Activated T-cell treated with anti-CD3 and anti-CD28 coated beads, Interleukin-2, amount 50 U/mL, for 24 hours (primary cell): ENCODE results near the gene RNF223.
"Not testable (repeated sequence)": the region's sequence is repeated elsewhere in the genome, so short reads cannot be mapped to it uniquely, and the experiment has no call there.

Experiments
- DNase-seq: peaks from one replicate; pipeline ENCODE4 v3.0.0-alpha.2; 2020
- H3K27ac Mint-ChIP-seq: 2 replicates; pipeline ENCODE4 v1.8.0; 2020; ENCODE audit warnings: mild to moderate bottlenecking, mixed read lengths
- H3K27me3 Mint-ChIP-seq: 2 replicates; pipeline ENCODE4 v1.8.0; 2020; ENCODE audit warnings: mixed read lengths
- H3K36me3 Mint-ChIP-seq: 2 replicates; pipeline ENCODE4 v1.8.0; 2020; ENCODE audit warnings: low read depth, mixed read lengths
- H3K4me1 Mint-ChIP-seq: 2 replicates; pipeline ENCODE4 v1.8.0; 2020; ENCODE audit warnings: low read depth, mixed read lengths
- H3K4me3 Mint-ChIP-seq: 2 replicates; pipeline ENCODE4 v1.8.0; 2020; ENCODE audit warnings: mild to moderate bottlenecking, moderate library complexity, mixed read lengths
- H3K9me3 Mint-ChIP-seq: 2 replicates; pipeline ENCODE4 v1.8.0; 2020; ENCODE audit warnings: mixed read lengths

The RNF223 gene

DNA sequence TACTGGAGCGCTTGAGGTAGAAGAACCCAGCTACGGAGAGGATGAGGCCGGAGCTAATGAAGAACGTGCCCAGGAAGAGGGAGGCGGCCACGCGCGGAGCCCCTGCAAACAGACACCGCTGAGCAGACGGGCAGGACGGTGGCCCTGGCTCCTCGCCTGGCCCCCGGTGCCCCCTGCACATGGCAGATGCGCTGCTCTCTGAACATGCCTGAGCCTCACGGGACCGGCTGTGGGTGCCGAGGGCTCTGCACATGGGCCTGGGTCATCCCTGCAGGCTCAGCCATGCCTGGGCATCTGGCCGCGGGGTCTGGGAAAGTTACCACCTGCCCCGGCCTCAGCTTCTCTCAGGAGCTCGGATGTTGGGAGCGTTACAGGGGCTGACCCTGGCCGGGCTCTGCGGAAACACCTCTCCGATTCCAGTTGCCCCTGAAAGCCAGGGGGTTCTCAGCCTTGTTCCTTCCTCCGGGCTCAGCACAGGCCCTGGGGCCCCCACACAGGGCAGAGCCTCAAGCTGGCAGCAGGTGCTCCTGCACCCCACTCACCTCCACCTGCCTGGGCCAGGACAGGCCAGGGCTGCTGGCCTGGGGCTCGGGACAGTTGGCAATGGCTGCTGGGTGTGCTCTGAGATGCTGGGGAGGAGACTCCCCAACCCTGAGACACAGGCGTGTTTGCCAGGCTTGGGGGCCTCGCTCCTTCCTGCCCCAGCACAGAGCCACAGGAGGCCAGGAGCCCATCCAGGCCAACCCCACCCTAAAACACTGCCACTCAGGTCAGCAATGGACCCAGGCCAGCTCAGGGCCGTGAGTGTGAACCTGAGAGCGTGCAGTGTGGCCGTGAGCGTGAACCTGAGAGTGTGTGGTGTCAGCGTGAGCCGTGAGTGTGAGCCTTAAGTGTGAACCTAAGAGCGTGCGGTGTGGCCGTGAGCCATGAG is 12.1 kb upstream of the RNF223 start:
- H3K36me3 Mint-ChIP-seq, result peaks cover 28% of the 10 kb centered on the region
- DNase-seq, result peak; percentile 27
- no peak overlapping the region for H3K27ac Mint-ChIP-seq
- H3K4me3 Mint-ChIP-seq, result no peak overlapping the region
- no peaks in the 10 kb centered on the region for H3K9me3 Mint-ChIP-seq
- no peaks in the 10 kb centered on the region for H3K27me3 Mint-ChIP-seq
- no peaks in the 10 kb centered on the region for H3K4me1 Mint-ChIP-seq

GRCh38 chr1:1085171-1085841 is 11.2 kb upstream of the RNF223 start:
- Mint-ChIP-seq H3K27me3 (no peaks in the 10 kb centered on the region), H3K36me3 (peaks cover 28% of the 10 kb centered on the region), H3K9me3 (no peaks in the 10 kb centered on the region), H3K27ac (no peak overlapping the region), H3K4me3 (no peak overlapping the region), H3K4me1 (no peaks in the 10 kb centered on the region)
- DNase-seq, result peak; percentile 30

DNA sequence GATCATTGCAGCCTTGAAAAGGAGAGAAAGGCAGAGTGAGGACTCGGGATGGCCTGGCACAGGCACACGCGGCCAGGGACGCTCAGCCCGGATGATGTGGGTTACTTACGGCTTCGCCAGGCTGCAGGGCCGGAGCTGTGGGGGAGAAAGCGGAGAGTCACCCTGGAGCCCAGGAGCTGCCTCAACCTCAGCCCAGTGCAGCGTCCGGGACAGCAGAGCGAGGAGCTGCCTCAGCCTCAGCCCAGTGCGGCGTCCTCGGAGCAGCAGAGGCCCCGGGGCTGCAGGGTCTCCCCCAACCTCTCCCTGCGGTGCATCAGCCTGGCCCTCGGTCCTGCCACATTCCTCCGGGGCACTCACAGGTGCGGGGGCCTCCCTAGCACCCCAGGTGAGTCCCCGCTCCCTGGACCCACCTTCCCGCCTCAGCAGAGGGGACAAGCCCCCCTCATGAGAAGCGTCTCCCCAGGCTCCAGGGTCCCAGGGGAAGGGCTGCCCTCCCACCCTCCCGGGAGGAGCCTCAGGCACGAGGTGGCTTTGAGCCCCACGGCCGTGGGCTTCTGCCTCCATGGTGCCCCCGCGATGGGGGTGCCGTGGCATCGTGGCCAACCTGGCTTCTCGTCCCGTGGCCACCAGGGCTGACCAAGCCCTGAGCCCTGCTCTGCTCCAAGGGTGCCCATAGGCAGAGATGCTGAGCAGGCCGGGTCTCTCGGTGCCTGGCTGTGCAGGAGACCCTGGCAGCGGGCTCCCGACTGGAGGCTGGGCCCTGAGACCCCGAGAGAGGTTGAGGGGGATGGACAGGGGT is 10.5 kb upstream of the RNF223 start:
- Mint-ChIP-seq H3K27me3 (no peaks in the 10 kb centered on the region), H3K36me3 (peaks cover 22% of the 10 kb centered on the region), H3K9me3 (no peaks in the 10 kb centered on the region), H3K27ac (no peak overlapping the region), H3K4me3 (no peak overlapping the region), H3K4me1 (peaks cover 5% of the 10 kb centered on the region)
- DNase-seq, result peak; percentile 30

DNA sequence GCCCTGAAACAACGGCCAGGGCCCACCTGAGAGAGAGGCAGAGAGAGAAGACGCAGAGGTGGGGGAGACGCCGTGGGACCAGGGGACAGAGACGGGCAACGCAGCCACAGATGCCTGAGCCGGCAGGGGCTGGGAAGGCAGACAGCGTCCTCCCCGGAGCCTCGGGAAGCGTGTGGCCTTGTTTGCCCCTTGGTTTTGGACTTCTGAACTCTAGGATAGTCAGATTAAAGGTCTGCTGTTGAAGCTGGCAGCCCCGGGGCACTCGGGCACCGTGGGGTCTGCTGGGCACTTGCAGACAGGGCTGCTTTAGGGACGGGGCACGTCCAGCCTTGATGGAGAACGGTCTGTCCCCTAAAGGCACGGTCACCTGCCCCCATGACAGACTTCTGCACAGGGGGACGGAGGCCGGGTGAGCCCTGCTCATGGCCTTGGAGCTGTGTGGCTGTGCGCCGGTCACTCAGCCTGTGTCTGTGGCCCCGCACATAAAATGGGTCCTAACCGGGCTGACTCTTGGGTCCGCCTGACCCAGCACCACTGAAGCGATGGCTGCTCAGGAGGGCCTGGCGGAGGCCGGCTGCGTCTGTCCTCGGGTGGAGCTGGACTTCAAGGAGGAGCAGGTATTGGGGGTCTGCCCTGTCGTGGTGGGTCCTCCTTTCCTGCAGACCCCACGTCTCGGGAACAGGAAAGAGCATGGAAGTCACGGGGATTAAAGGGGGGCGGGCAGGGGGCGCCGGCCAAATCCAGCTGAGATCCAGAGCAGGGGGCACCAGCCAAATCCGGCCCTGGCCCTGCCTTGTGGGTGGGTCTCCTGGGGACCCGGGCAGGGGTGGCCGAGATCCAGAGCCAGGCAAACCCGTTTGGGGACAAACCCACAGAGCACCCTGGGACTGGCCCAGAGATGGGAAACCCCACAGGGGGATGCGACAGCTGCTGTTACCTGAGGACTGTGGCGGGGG is 9.6 kb upstream of the RNF223 start:
- Mint-ChIP-seq H3K36me3 (peaks cover 20% of the 10 kb centered on the region), H3K27me3 (no peaks in the 10 kb centered on the region), H3K9me3 (no peaks in the 10 kb centered on the region), H3K4me3 (no peak overlapping the region), H3K27ac (no peak overlapping the region), H3K4me1 (peaks cover 8% of the 10 kb centered on the region)
- peak; percentile 29 for DNase-seq

DNA sequence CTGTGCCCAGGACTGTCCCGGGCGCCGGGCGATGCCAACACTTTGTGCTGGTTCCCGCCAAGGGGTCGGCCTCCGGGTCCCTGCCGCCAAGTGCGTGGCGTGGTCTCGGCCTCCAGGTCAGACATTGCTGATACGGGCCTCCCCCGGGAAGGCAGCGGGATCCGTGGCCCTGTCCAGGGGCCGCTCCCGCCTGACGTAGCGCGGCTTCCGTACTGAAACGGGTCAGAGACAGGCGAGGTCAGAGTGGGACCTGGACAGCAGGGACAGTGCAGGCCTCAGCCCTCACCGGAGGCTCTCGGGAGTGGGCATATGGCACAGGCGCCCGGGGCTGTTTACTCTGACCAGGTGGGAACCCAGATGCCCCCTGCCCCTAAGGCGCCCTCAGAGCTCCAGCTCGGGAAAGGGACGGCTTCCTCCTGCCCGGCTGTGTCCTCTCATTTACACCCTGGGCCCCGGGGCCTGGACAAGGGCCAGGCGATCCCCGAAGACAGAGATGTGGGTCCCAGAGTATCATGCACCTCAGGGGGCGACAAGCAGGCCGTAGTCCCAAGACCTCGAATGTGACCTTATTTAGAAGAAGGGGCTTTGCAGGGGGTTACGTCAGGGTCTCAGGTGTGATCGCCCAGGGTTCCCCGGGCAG is 8.8 kb upstream of the RNF223 start:
- no peaks in the 10 kb centered on the region for H3K9me3 Mint-ChIP-seq
- peaks cover 8% of the 10 kb centered on the region for H3K4me1 Mint-ChIP-seq
- H3K27ac Mint-ChIP-seq, result no peak overlapping the region
- no peaks in the 10 kb centered on the region for H3K27me3 Mint-ChIP-seq
- DNase-seq, result peak; percentile 30
- H3K4me3 Mint-ChIP-seq, result no peak overlapping the region
- H3K36me3 Mint-ChIP-seq, result peaks cover 18% of the 10 kb centered on the region

DNA sequence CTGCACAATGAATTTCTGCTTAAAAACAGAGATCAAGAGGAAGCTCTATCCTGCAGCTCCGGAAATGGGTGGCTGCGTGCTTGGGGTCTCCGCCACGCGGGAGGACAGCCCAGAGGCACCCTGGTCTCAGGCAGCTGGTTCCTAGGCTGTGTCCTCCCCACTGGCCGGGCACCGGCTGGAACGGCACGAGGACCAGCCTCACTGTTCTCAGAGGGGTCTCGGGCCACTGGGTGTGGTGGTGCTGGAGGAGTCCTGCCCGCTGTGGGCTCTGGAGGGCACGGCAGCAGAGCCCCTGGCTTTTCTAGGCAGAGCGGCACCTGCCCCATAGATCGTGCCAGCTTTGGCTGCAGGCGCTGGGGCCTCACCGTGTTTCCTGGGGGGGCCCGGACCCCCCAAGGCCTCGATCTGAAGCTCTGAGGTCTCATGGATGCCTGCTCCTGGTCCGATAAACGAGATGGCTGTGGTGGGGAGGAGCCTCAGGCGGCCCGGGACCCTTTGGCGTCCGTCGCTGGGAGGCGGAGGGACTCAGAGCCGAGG is 8.2 kb upstream of the RNF223 start:
- DNase-seq, result peak; percentile 27
- Mint-ChIP-seq H3K27ac (no peak overlapping the region), H3K27me3 (no peaks in the 10 kb centered on the region), H3K4me1 (peaks cover 8% of the 10 kb centered on the region), H3K4me3 (no peak overlapping the region), H3K36me3 (peaks cover 18% of the 10 kb centered on the region), H3K9me3 (no peaks in the 10 kb centered on the region)

DNA sequence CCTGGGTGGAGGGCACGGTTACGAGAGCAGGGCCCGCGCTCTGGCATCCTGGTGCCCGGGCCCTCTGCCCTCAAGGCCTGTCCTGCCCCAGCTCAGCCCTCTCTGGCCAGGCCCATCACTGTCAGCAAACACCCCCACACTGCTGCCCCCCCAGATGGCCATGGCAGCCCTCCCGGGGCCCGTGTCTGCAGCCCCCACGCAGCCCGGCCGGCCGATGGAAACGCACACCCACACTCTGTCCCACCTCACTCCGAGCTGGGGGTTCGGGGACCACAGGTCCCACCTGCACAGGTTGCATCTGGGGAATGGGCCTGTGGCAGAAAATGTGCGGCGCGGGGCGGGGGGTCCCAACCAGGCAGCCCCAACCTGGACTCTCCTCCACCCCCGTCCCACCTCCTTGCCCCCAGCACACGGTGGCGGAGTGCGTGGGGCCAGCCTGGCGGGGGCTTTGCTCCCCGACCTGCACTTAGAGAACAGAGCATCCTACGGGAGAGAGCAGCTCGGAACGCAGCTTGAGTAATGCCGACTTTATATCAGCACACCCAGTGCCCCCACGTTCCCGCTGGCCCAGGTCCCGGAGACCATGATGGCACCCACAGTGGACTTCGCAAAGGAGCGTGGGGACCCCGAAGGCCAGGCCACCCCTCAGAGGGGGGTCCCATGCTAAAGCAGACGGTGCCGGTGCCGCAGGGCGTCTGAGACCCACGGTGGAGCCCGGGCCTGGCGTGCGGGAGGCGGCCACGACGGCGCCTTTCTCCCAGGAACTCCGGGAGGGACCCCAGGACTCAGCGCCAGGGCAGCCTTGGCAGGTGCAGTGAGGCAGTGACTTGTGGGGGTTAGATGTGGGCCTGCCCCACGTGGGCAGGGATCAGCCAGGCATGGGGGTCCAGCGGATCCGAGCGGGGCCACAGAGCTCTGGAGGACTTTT is 7.5 kb upstream of the RNF223 start:
- H3K4me1 Mint-ChIP-seq, result peaks cover 8% of the 10 kb centered on the region
- peak; percentile 32 for DNase-seq
- H3K36me3 Mint-ChIP-seq, result peaks cover 13% of the 10 kb centered on the region
- no peaks in the 10 kb centered on the region for H3K9me3 Mint-ChIP-seq
- no peaks in the 10 kb centered on the region for H3K27me3 Mint-ChIP-seq
- no peak overlapping the region for H3K4me3 Mint-ChIP-seq
- H3K27ac Mint-ChIP-seq, result no peak overlapping the region

DNA sequence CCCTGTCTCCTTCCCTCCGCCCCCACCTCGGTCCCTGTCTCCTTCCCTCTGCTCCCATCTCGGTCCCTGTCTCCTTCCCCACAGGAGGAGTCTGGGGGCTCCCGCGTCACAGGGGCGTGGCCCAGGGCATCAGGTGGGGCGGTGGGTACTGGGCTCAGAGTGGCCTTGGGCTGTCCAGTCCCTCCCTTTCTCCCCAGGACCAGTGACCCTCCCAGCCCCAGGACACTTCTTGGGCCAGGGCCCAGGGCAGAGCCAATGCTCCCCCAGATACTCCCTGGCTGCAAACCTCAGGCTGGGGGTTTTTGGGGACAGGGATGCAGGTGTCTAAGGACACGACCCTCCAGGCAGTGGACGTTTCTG is 6.8 kb upstream of the RNF223 start:
- H3K27me3 Mint-ChIP-seq, result no peaks in the 10 kb centered on the region
- peaks cover 8% of the 10 kb centered on the region for H3K4me1 Mint-ChIP-seq
- H3K27ac Mint-ChIP-seq, result no peak overlapping the region
- DNase-seq, result peak; percentile 35
- H3K9me3 Mint-ChIP-seq, result no peaks in the 10 kb centered on the region
- H3K36me3 Mint-ChIP-seq, result peaks cover 12% of the 10 kb centered on the region
- H3K4me3 Mint-ChIP-seq, result no peak overlapping the region

DNA sequence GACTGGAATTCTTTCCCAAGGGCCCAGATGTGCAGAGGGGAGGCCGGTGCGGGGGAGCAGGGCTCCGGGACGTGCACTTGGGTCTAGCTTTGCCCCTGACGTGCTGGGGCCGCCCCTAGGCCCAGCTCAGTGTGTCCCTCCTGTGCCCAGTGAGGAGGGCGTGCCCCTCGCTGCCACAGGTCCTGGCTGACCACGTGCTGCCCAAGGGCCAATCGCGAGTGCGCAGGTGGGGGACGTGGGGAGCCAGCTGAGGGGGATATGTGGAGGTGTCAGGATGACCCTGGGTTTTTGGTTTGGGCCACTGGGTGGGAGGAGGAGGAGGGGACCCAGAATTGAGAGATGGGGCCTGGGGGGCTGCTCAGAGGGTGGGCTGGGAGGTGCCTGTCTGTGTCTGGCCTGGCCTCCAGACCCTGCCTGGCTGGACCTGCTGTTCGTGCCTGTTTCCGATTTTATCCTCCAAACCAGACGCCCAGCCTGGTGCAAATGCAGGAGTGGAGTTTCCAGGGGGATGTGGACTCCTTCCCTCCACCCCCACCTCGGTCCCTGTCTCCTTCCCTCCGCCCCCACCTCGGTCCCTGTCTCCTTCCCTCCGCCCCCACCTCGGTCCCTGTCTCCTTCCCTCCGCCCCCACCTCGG is 6.1 kb upstream of the RNF223 start:
- Mint-ChIP-seq H3K27me3 (no peaks in the 10 kb centered on the region), H3K4me3 (no peak overlapping the region), H3K27ac (no peak overlapping the region), H3K36me3 (peaks cover 12% of the 10 kb centered on the region), H3K4me1 (peaks cover 8% of the 10 kb centered on the region), H3K9me3 (no peaks in the 10 kb centered on the region)
- DNase-seq, result peak; percentile 61

GRCh38 chr1:1079408-1080121 is 5.5 kb upstream of the RNF223 start:
- peak; percentile 70 for DNase-seq
- H3K4me1 Mint-ChIP-seq, result peaks cover 8% of the 10 kb centered on the region
- H3K27me3 Mint-ChIP-seq, result peaks cover 5% of the 10 kb centered on the region
- peaks cover 12% of the 10 kb centered on the region for H3K36me3 Mint-ChIP-seq
- no peaks in the 10 kb centered on the region for H3K9me3 Mint-ChIP-seq
- peak overlapping the region; percentile 10 for H3K4me3 Mint-ChIP-seq
- H3K27ac Mint-ChIP-seq, result peak overlapping the region; percentile 47

- not testable (repeated sequence) for H3K4me1 Mint-ChIP-seq, H3K27ac Mint-ChIP-seq, DNase-seq, H3K9me3 Mint-ChIP-seq, H3K36me3 Mint-ChIP-seq, H3K4me3 Mint-ChIP-seq
- peaks cover 15% of the 10 kb centered on the region for H3K27me3 Mint-ChIP-seq
Observed at GRCh38 chr1:1077396-1077795, 3.3 kb upstream of the RNF223 start.
